Measurements from ENCODE around the gene ZNF296.

GRCh38 chr19:45071545-45071938 is 4.7 kb downstream of the ZNF296 start:
- TF ChIP-seq REST (IDR thresholded peaks at IDR 0.05; ENCODE audit: insufficient read depth in 1 of 2, low read depth in 2 of 2, low read length in 1 of 2) (no peak), CTCF (IDR thresholded peaks at IDR 0.05) (no peak)
